ENCODE measurements around the gene COL18A1.

The COL18A1 gene

DNA sequence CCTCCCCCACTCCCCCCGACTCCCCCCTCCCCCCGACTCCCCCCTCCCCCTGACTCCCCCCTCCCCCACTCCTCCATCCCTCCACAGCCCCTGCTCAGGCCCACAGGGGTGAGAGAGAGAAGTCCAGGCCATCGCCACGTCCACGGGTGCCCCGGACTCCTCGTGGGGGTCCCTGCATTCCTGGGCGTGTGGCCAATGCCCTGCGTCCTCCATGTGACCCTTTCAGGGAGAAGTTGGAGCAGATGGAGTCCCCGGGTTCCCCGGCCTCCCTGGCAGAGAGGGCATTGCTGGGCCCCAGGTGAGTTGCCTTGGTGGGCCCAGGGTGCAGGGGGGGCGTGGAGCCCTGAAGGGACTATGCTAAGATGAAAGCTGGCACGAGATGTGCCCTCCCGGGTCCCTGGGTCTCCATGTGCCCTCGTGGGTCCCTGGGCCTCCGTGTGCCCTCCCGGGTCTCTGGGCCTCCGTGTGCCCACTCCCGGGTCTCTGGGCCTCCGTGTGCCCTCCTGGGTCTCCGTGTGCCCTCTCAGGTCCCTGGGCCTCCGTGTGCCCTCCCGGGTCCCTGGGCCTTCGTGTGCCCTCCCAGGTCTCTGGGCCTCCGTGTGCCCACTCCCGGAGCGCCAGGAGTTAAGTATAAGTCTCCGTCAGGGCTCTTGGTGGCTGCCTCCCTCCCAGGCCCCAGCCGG is 85.2 kb downstream of the COL18A1 start:
- TF ChIP-seq, protein P1, sequence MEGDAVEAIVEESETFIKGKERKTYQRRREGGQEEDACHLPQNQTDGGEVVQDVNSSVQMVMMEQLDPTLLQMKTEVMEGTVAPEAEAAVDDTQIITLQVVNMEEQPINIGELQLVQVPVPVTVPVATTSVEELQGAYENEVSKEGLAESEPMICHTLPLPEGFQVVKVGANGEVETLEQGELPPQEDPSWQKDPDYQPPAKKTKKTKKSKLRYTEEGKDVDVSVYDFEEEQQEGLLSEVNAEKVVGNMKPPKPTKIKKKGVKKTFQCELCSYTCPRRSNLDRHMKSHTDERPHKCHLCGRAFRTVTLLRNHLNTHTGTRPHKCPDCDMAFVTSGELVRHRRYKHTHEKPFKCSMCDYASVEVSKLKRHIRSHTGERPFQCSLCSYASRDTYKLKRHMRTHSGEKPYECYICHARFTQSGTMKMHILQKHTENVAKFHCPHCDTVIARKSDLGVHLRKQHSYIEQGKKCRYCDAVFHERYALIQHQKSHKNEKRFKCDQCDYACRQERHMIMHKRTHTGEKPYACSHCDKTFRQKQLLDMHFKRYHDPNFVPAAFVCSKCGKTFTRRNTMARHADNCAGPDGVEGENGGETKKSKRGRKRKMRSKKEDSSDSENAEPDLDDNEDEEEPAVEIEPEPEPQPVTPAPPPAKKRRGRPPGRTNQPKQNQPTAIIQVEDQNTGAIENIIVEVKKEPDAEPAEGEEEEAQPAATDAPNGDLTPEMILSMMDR (IDR thresholded peaks at IDR 0.05; ENCODE audit: low read depth, low read length, missing control alignments), result no peak
- in situ Hi-C loops (cut with HindIII; ENCODE audit: low sequenced_read_pairs), result no loop called here
- H3K4me3 ChIP-seq (ENCODE audit: low read depth, low read length), result no peak overlapping the region
- no peak for DNase-seq (ENCODE audit: low read depth)

DNA sequence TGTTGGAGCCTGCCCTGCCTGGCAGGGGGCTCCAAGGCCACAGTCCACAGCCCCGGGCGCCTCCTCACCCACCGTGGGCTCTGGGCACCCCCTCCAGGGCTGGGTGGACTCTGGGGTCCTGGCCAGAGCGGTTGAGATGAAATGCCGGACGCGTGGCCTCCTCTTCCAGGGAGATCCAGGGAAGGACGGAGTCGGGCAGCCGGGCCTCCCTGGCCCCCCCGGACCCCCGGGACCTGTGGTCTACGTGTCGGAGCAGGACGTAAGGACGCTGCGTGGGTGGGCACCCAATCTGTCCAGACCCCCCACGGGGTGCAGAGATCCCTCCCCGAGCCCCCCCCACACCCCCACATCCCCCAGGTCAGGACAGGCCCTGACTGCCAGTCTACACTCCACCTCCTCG is 86.1 kb downstream of the COL18A1 start:
- H3K4me3 ChIP-seq (ENCODE audit: low read depth, low read length), result no peak overlapping the region
- in situ Hi-C loops (cut with HindIII; ENCODE audit: low sequenced_read_pairs), result no loop called here
- TF ChIP-seq, protein P1 (IDR thresholded peaks at IDR 0.05; ENCODE audit: low read depth, low read length, missing control alignments), result no peak

DNA sequence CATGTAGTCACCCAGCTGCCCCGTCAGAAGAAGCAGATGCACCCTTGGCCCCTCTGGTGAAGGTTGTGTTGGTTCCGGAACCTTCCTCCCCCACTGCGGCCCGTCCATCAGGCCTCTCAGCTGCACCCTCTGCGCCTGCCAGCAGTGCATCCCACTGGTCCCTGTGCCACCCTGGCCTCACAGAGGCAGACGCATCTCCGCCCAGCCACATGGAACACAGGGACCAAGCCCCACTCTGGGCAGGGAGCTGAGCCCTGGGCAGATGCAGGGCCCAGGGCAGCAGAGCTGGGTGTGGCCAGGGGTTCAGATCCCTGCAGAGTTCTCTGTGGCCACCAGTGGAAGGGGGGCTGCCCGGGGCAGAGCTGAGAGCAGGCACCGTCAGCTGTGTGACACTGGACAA is 86.7 kb downstream of the COL18A1 start:
- no peak for DNase-seq (ENCODE audit: low read depth)
- H3K4me3 ChIP-seq (ENCODE audit: low read depth, low read length), result no peak overlapping the region
- TF ChIP-seq, protein P1 (IDR thresholded peaks at IDR 0.05; ENCODE audit: low read depth, low read length, missing control alignments), result no peak
- in situ Hi-C loops (cut with HindIII; ENCODE audit: low sequenced_read_pairs), result no loop called here

More for the DNA sequence above, 86.1 kb downstream of the COL18A1 start:
- DNase-seq (ENCODE audit: low read depth), result no peak

GRCh38 chr21:45492765-45493164 is 87.8 kb downstream of the COL18A1 start:
- in situ Hi-C loops (cut with HindIII; ENCODE audit: low sequenced_read_pairs), result no loop called here
- TF ChIP-seq, protein P1 (IDR thresholded peaks at IDR 0.05; ENCODE audit: low read depth, low read length, missing control alignments), result no peak
- no peak overlapping the region for H3K4me3 ChIP-seq (ENCODE audit: low read depth, low read length)
- no peak for DNase-seq (ENCODE audit: low read depth)

- TF ChIP-seq, protein P1 (IDR thresholded peaks at IDR 0.05; ENCODE audit: low read depth, low read length, missing control alignments), result no peak
- in situ Hi-C loops (cut with HindIII; ENCODE audit: low sequenced_read_pairs), result no loop called here
- no peak overlapping the region for H3K4me3 ChIP-seq (ENCODE audit: low read depth, low read length)
- no peak for DNase-seq (ENCODE audit: low read depth)
These were observed 88.5 kb downstream of the COL18A1 start for GRCh38 chr21:45493401-45494001.

DNA sequence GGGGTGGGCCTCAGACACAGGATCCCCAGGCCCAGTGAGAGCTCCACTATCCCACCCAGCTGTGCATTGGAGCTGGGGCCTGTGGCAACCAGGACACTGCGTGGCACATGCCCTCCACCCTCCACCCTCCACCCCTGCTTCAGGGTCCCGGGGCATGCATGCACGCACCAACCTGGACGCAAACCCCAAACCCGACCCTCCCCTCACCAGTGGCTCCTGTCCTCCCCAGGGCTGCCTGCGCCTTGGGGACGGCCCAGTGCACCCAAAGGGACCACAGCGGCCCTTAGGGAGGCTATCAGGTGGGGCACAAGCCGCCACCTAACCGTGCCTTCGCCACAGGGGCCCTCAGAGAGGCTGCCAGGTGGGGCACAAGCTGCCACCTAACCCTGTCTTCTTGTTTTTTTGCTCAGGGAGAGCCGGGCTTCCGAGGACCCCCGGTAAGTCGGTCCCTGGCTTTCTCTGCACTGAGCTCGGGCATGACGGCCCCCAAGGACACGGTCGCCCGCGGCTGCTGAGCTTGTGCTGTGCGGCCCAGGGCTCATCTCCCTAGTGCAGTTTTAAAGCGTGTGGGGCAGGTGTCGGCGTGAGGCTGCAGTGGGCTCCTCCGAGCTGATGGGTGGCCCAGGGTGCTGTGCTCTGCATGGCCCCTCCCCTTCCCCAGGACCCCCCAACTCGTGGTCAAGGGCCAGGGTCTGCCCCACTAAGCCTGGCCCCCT is 89.3 kb downstream of the COL18A1 start:
- no peak overlapping the region for H3K4me3 ChIP-seq (ENCODE audit: low read depth, low read length)
- in situ Hi-C loops (cut with HindIII; ENCODE audit: low sequenced_read_pairs), result no loop called here
- no peak for DNase-seq (ENCODE audit: low read depth)
- TF ChIP-seq, protein P1 (IDR thresholded peaks at IDR 0.05; ENCODE audit: low read depth, low read length, missing control alignments), result no peak

Data from astrocyte of the cerebellum (primary cell).